RWPE1 (cell line): ENCODE results near the gene C16orf92.

Experiments
- CTCF ChIA-PET: fragments of 350-600 bp; sonication (Branson Sonifier 250); formaldehyde crosslinking; extraction: SDS; loops from one replicate; lab custom pipeline; 2021; lab: Yijun Ruan, JAX
- POLR2A ChIA-PET: fragments of 400-600 bp; formaldehyde crosslinking; extraction: SDS; loops from one replicate; lab custom pipeline; 2020; ENCODE audit warnings: antibody characterized with exemption; ENCODE audit not compliant: low non-redundant PET; lab: Yijun Ruan, JAX
- DNase-seq: peaks from one replicate; pipeline ENCODE4 v3.0.0; 2012; ENCODE audit warnings: low spot score
- H3K27ac ChIP-seq: fragments of 450-650 bp; 2 replicates; pipeline ENCODE4 v1.5.1; 2017
- CTCF ChIP-seq: fragments of 450-650 bp; conservative IDR thresholded peaks from 2 replicates; pipeline ENCODE4 v1.5.1; 2017; ENCODE audit warnings: low read depth, mild to moderate bottlenecking

Gene C16orf92, protein sequence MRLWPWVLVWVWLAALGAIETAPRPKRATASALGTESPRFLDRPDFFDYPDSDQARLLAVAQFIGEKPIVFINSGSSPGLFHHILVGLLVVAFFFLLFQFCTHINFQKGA

GRCh38 chr16:30022887-30023286 lies at the start of gene C16orf92:
Gene C16orf92, plus strand, starts transcription at chr16:30023198. Its CDS starts 143 bp downstream, at chr16:30023341.
- CTCF ChIA-PET, result interaction anchor here (0.8 to 1.8 kb wide), 4 partner anchors 10 to 740 kb away, joined by 3 to 9 read pairs (median 4); no protein-coding TSS in a partner anchor
- POLR2A ChIA-PET, result no interaction called here
- TF ChIP-seq CTCF, result no peak
- no peak within 1 kb of the TSS for H3K27ac ChIP-seq
- no peak for DNase-seq

GRCh38 chr16:29973384-29974246 lies 49.4 kb upstream of the C16orf92 start, which contains the start of gene TAOK2:
Gene TAOK2, plus strand, starts transcription at chr16:29973868. Its CDS starts 3,905 bp downstream, at chr16:29977773.
- ChIA-PET CTCF (interaction anchor here (0.6 to 0.7 kb wide), 2 partner anchors 107 to 682 kb away, joined by 4 read pairs; no protein-coding TSS in a partner anchor), POLR2A (interaction anchor here (0.7 to 1.1 kb wide), 2 partner anchors 11 to 21 kb away, joined by 4 to 5 read pairs; no protein-coding TSS in a partner anchor)

DNA sequence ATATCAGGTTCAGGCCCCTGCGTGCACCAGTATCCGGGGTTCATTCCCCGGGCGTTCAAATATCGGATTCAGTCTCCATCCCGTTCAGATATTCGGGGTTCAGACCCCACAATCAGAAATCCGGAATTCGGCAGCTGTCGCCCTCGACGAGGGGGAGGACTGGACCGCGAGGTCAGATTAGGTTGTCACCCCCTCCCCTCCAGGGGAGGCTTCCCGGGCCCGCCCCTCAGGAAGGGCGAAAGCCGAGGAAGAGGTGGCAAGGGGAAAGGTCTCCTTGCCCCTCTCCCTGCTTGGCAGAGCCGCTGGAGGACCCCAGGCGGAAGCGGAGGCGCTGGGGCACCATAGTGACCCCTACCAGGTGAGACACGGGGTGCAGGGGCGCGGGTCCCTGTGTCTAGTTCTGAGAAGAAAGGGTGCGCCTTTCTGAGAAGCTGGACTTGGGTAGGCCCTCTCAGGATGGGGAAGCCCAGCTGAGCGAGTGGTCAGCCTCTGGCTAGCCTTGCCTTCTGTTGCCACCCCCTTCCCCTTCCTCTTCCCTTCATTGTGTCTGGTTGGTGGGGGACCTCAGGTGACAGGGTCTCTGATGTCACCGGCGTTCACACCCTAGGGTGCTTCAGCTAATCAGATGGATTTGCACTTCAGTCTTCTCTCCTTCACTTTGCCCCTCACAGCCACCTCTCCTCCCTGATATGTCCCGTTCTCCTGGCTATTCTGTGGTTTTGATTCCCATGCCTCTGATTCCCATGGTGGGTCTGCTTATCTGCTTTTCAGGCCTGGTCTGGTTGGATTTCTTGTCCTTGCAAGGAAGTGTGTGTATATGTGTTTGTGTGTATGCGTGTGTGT lies 48.5 kb upstream of the C16orf92 start:
- no peak for TF ChIP-seq CTCF
- ChIA-PET POLR2A (interaction anchor here (0.6 kb wide), 1 partner anchor 123 kb away, joined by 3 read pairs; no protein-coding TSS in a partner anchor), CTCF (interaction anchor here (0.7 kb wide), 1 partner anchor 683 kb away, joined by 4 read pairs; no protein-coding TSS in a partner anchor)
- H3K27ac ChIP-seq, result peak overlapping the region; percentile 85
- peak; percentile 20 for DNase-seq

More at GRCh38 chr16:29973384-29974246, 49.4 kb upstream of the C16orf92 start, which contains the start of gene TAOK2:
- H3K27ac ChIP-seq, result peak within 1 kb of the TSS; percentile 85
- TF ChIP-seq CTCF, result no peak
- peak; percentile 100 for DNase-seq

- POLR2A ChIA-PET, result interaction anchor here (0.6 to 1.4 kb wide), 2 partner anchors 49 to 123 kb away, joined by 3 to 10 read pairs; partner anchors contain the start of gene KCTD13
- CTCF ChIA-PET, result no interaction called here
- no peak for DNase-seq
- peak overlapping the region; percentile 18; the same call in 1 of the 2 replicates for H3K27ac ChIP-seq
- TF ChIP-seq CTCF, result no peak
These were observed 47.9 kb upstream of the C16orf92 start for GRCh38 chr16:29975134-29975538.

DNA sequence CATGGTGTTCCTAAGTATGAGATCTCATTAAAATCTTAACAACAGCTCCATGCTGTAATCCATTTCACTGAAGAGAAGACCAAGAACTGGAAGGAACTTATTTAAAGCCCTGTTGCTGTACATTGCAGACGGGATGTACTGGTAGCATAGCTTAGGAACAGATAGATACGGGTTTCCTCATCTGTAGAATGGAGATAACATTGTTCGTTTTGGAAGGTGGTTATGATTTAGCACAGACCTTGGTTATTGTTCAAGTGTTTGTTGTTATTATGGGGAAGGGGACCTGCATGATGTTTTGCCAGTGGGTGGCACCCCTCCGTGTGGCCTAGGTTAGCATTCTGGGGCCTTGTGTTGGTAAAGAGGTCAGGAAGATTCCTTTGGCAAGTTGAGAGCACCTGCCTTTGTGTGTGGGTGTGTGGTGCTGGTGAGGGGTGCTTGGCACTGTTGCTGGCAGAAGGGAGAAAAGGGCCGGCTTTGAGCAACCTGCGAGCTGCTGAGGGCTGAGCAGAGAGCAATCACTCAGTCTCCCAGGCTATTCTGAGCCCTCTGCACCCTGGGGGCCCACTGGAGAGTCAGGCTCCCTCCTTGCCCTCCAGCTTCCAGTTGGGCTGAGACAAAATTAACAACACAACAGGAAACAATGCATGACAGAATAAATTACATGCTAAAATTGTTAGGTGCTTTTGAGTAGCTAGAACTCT lies 47.0 kb upstream of the C16orf92 start:
- no peak for TF ChIP-seq CTCF
- no peak for DNase-seq
- H3K27ac ChIP-seq, result peak overlapping the region; percentile 53
- CTCF ChIA-PET, result no interaction called here
- POLR2A ChIA-PET, result interaction anchor here (1.4 kb wide), 1 partner anchor 50 kb away, joined by 10 read pairs; the partner anchor contains the start of gene KCTD13
